ENCODE measurements around the gene RFTN1. TPM values are rescaled to one million over a fixed set of nuclear protein-coding genes. Genes with fewer than 3 reads are reported as not detected.

RFTN1 gene
- total RNA-seq, 4 donors from 2014 or later: 42.4 to 94.4 (median 62.5) TPM

GRCh38 chr3:16365491-16366128 is 147.9 kb downstream of the RFTN1 start:
- ATAC-seq (ENCODE audit: low FRiP score): no peak
- no peak for TF ChIP-seq CTCF (IDR thresholded peaks at IDR 0.05)
- no peak for DNase-seq (ENCODE audit: low spot score)

- ATAC-seq (ENCODE audit: low FRiP score) (no peak), DNase-seq (ENCODE audit: low spot score) (no peak)
- no peak for TF ChIP-seq CTCF (IDR thresholded peaks at IDR 0.05)
These were observed 148.5 kb downstream of the RFTN1 start for GRCh38 chr3:16364963-16365362.

DNA sequence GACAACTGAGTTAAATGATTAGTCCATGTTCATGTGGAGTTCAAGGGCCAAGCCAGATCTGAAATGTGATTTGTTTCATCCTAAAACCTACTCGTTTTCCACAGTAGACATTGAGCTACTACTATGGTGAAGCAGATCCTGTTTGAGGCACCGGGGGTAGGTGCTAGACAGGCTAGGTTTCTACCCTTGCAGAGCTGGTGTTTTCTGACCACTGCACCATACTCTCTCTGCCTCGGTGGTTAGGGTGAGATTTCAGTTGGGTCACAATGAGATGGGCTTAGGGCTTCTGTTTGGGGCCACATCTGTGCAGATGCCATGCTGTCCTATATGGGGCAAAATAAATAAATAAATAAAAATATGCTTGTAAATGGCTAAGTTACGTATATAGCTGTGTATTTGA is 149.2 kb downstream of the RFTN1 start:
- no peak for TF ChIP-seq CTCF (IDR thresholded peaks at IDR 0.05)
- ATAC-seq (ENCODE audit: low FRiP score): no peak

DNA sequence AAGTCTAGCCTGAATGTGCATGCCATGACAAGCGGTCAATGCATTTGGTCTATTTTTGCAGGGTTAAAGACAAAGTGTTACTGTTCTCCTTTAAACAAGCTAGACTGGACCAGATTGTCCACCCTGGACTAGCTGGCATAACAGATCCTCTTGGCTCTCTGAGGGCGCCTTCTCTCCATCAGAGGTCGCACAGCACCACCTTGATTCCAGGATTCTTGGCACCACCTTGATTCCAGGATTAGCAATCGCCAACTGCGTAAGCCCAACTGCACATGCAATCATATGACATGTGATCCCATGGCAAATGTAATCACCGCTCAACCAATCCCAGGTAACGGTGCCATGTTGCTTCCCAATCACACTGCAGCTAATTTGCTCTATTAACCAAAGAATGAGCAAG is 149.9 kb downstream of the RFTN1 start:
- no peak for TF ChIP-seq CTCF (IDR thresholded peaks at IDR 0.05)
- no peak for ATAC-seq (ENCODE audit: low FRiP score)
- DNase-seq (ENCODE audit: low spot score): no peak

More for the DNA sequence above, 149.2 kb downstream of the RFTN1 start:
- no peak for DNase-seq (ENCODE audit: low spot score)

DNA sequence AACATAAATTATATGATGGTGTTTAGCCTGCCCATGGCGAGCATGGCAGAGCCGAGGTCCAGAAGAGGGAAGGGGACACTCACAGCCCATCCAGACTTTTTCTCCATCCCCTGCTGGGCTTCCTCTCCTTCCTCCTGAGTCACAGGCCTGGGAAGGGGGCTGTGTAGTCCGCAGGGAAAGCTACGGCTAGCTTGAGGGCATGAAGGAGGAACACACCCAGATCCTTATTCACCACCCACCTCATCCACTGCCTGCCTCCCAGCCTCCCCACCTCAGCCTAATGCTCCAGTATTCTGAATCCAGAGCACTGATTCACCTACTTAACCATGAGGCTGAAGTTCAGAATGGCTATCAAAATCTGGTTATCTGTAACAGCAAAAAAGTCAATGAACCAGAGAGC is 150.7 kb downstream of the RFTN1 start:
- TF ChIP-seq CTCF (IDR thresholded peaks at IDR 0.05): no peak
- ATAC-seq (ENCODE audit: low FRiP score) (no peak), DNase-seq (ENCODE audit: low spot score) (no peak)

- no peak for TF ChIP-seq CTCF (IDR thresholded peaks at IDR 0.05)
- no peak for DNase-seq (ENCODE audit: low spot score)
- no peak for ATAC-seq (ENCODE audit: low FRiP score)
These were observed 152.4 kb downstream of the RFTN1 start for GRCh38 chr3:16361087-16361486.

- TF ChIP-seq CTCF (IDR thresholded peaks at IDR 0.05): no peak
- ATAC-seq (ENCODE audit: low FRiP score): no peak
These were observed 154.2 kb downstream of the RFTN1 start for GRCh38 chr3:16359331-16359730.

More at GRCh38 chr3:16359331-16359730, 154.2 kb downstream of the RFTN1 start:
- no peak for DNase-seq (ENCODE audit: low spot score)
